ENCODE data around the gene AZI2.

Gene AZI2

GRCh38 chr3:28348629-28349468, at the start of gene AZI2, which contains the start of gene ZCWPW2 (continued):
- TF ChIP-seq WT1 (tag by site-specific recombination; IDR thresholded peaks at IDR 0.05) (no peak; the same call in 1 of the 2 replicates), ZNF837 (tag by site-specific recombination; IDR thresholded peaks at IDR 0.05) (no peak), ZNF530 (tag by site-specific recombination; IDR thresholded peaks at IDR 0.05; ENCODE audit: low read depth) (no peak), ZBTB48 (tag by site-specific recombination; IDR thresholded peaks at IDR 0.05) (no peak), PRDM10 (tag by site-specific recombination; IDR thresholded peaks at IDR 0.05) (peak; percentile 6; the same call in 1 of the 2 replicates), ZNF830 (tag by site-specific recombination; IDR thresholded peaks at IDR 0.05; ENCODE audit: low read depth) (no peak), ZNF354C (tag by site-specific recombination; IDR thresholded peaks at IDR 0.05; ENCODE audit: borderline replicate concordance, low read depth) (no peak), ZNF133 (tag by site-specific recombination; IDR thresholded peaks at IDR 0.05) (no peak), ZFHX2 (tag by site-specific recombination; conservative IDR thresholded peaks at IDR 0.05) (peak; percentile 62), ZNF302 (tag by site-specific recombination; IDR thresholded peaks at IDR 0.05; ENCODE audit: low read depth) (no peak), ZNF658 (tag by site-specific recombination; IDR thresholded peaks at IDR 0.05) (no peak), ZNF280C (tag by site-specific recombination; IDR thresholded peaks at IDR 0.05) (no peak), ZNF155 (tag by site-specific recombination; IDR thresholded peaks at IDR 0.05) (no peak), SP2 (tag by site-specific recombination; IDR thresholded peaks at IDR 0.05) (peak; percentile 89), ZNF121 (tag by site-specific recombination; IDR thresholded peaks at IDR 0.05) (no peak), IKZF3 (tag by site-specific recombination; IDR thresholded peaks at IDR 0.05) (peak; percentile 73), ZNF510 (tag by site-specific recombination; IDR thresholded peaks at IDR 0.05; ENCODE audit: insufficient replicate concordance) (no peak), EGR2 (tag by site-specific recombination; IDR thresholded peaks at IDR 0.05; ENCODE audit: low read depth) (0 out of 2 replicates have a peak, but pooled peaks have one; percentile 24), GLI2 (tag by site-specific recombination; IDR thresholded peaks at IDR 0.05; ENCODE audit: borderline replicate concordance, low read depth) (no peak), ZSCAN23 (tag by site-specific recombination; IDR thresholded peaks at IDR 0.05) (no peak), ZNF776 (tag by site-specific recombination; IDR thresholded peaks at IDR 0.05; ENCODE audit: borderline replicate concordance) (no peak), ZNF311 (tag by site-specific recombination; IDR thresholded peaks at IDR 0.05; ENCODE audit: borderline replicate concordance) (no peak), GLI4 (tag by site-specific recombination; IDR thresholded peaks at IDR 0.05) (no peak), KLF1 (tag by site-specific recombination; IDR thresholded peaks at IDR 0.05) (peak; percentile 59; the same call in 1 of the 2 replicates), ZNF184 (tag by site-specific recombination; IDR thresholded peaks at IDR 0.05) (no peak), ZNF624 (tag by site-specific recombination; IDR thresholded peaks at IDR 0.05) (no peak), ZNF785 (tag by site-specific recombination; IDR thresholded peaks at IDR 0.05) (peak; percentile 73; the same call in 1 of the 2 replicates), KLF9 (tag by site-specific recombination; IDR thresholded peaks at IDR 0.05; ENCODE audit: low read depth) (peak; percentile 47; the same call in 1 of the 2 replicates), ZNF600 (tag by site-specific recombination; IDR thresholded peaks at IDR 0.05) (peak; percentile 92), ZNF48 (tag by site-specific recombination; IDR thresholded peaks at IDR 0.05) (no peak)
- TF ChIP-seq, protein P1, sequence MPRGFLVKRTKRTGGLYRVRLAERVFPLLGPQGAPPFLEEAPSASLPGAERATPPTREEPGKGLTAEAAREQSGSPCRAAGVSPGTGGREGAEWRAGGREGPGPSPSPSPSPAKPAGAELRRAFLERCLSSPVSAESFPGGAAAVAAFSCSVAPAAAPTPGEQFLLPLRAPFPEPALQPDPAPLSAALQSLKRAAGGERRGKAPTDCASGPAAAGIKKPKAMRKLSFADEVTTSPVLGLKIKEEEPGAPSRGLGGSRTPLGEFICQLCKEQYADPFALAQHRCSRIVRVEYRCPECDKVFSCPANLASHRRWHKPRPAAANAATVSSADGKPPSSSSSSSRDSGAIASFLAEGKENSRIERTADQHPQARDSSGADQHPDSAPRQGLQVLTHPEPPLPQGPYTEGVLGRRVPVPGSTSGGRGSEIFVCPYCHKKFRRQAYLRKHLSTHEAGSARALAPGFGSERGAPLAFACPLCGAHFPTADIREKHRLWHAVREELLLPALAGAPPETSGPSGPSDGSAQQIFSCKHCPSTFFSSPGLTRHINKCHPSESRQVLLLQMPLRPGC (tag by site-specific recombination; IDR thresholded peaks at IDR 0.05), result no peak; the same call in 1 of the 2 replicates
- TF ChIP-seq, protein P2, sequence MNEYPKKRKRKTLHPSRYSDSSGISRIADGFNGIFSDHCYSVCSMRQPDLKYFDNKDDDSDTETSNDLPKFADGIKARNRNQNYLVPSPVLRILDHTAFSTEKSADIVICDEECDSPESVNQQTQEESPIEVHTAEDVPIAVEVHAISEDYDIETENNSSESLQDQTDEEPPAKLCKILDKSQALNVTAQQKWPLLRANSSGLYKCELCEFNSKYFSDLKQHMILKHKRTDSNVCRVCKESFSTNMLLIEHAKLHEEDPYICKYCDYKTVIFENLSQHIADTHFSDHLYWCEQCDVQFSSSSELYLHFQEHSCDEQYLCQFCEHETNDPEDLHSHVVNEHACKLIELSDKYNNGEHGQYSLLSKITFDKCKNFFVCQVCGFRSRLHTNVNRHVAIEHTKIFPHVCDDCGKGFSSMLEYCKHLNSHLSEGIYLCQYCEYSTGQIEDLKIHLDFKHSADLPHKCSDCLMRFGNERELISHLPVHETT (tag by site-specific recombination; IDR thresholded peaks at IDR 0.05), result peak; percentile 13; the same call in 1 of the 2 replicates
